ENCODE measurements around the gene SKI.

The SKI gene

GRCh38 chr1:2228157-2228594 lies at the start of gene SKI:
SKI (plus strand) TSS chr1:2228319; CDS start chr1:2228767, 448 bp downstream.
- DNase-seq (ENCODE audit: low read depth, low spot score) = no peak

- no peak for DNase-seq (ENCODE audit: low read depth, low spot score)
These were observed 49.2 kb upstream of the SKI start for GRCh38 chr1:2178875-2179274.

- no peak for DNase-seq (ENCODE audit: low read depth, low spot score)
These were observed 48.7 kb upstream of the SKI start for GRCh38 chr1:2179283-2180013.

- no peak for DNase-seq (ENCODE audit: low read depth, low spot score)
These were observed 47.5 kb upstream of the SKI start for GRCh38 chr1:2180297-2181245.

- DNase-seq (ENCODE audit: low read depth, low spot score) = no peak
These were observed 46.8 kb upstream of the SKI start for GRCh38 chr1:2181271-2181670.

DNA sequence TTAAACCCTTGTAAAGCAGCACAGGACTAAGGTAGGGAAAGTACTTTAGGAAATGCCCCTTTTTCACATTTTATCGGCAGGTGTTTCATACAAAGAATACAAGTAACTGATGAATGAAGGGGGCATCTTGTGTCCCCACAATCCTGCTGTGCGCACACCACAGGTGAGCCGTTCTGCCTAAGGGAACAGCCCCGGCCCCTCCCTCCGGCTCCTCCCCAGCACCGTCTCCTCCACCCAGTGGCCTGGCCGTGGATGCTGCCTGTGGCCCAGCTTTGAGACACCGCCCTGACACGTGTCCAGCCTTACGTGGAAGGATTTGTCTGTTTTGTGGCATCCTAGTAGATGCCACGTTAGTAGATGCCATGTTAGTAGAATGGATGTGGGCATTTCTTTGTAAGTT lies 46.4 kb upstream of the SKI start:
- DNase-seq (ENCODE audit: low read depth, low spot score) = no peak

- DNase-seq (ENCODE audit: low read depth, low spot score) = no peak
These were observed 45.7 kb upstream of the SKI start for GRCh38 chr1:2182376-2182775.

DNA sequence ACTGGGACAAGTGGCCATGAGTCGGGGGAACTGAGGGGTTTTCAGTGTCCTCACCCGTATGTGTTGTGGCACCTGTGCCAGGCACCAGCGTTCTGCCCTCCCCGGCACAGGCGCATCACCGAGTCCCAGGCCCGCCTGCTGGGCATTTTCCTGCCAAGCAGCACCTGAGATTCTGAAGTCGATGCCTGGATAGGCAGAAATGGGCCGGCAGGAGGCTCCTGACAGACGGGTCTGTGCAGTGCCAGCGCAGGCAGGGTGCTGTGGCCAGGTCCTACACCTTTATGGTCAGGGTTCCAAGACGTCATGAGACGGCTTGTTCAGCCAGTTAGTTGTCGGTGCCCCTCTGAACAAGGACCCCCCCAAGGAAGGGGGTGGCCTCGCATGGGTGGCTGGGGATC lies 44.2 kb upstream of the SKI start:
- no peak for DNase-seq (ENCODE audit: low read depth, low spot score)

GRCh38 chr1:2184531-2184930 lies 43.6 kb upstream of the SKI start:
- no peak for DNase-seq (ENCODE audit: low read depth, low spot score)

DNA sequence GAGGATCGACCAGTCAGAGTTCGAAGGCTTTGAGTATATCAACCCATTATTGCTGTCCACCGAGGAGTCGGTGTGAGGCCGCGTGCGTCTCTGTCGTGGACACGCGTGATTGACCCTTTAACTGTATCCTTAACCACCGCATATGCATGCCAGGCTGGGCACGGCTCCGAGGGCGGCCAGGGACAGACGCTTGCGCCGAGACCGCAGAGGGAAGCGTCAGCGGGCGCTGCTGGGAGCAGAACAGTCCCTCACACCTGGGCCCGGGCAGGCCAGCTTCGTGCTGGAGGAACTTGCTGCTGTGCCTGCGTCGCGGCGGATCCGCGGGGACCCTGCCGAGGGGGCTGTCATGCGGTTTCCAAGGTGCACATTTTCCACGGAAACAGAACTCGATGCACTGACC lies 43.2 kb upstream of the SKI start:
- DNase-seq (ENCODE audit: low read depth, low spot score) = no peak

GRCh38 chr1:2185880-2186855 lies 42.0 kb upstream of the SKI start:
- DNase-seq (ENCODE audit: low read depth, low spot score) = no peak

DNA sequence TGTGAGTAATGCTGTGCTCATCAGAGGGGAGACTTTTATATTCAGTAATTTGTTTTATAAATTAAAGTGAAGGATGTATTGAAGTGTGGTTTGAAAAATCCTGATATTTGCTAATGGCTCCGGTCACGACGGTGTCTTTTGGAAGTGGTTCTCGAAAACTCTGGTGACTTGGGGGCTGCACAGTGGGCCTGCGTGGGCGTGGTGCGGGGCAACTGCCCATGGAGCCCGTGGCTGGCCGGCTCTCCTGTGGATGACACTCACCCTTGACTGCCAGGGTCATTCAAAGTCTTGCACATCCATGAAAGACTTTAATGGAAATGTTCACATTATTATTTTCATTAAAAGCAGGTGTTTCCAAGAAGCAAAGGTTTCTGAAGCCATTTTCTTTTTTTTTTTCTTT lies 41.2 kb upstream of the SKI start:
- no peak for DNase-seq (ENCODE audit: low read depth, low spot score)

- no peak for DNase-seq (ENCODE audit: low read depth, low spot score)
These were observed 40.5 kb upstream of the SKI start for GRCh38 chr1:2187619-2188018.

DNA sequence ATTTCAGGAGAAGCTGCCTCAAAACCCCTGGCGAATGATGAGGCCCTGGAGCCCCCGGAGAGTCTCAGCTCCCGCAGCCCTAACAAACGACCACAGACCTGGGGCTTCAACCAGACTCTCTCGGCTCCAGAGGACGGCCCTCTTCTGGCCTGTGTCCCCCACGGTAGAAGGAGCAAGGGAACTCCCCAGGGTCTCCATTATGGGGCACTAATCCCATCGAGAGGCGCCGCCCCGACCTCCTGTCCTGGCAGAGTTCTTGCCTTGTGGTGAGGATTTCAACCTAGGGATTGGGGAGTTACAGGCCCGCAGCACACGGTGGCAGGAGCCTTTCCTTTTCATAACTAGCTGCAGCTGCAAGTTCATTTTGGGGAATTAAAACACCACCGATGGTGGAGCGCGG lies 39.8 kb upstream of the SKI start:
- DNase-seq (ENCODE audit: low read depth, low spot score) = no peak

- no peak for DNase-seq (ENCODE audit: low read depth, low spot score)
These were observed 38.4 kb upstream of the SKI start for GRCh38 chr1:2189459-2190425.

GRCh38 chr1:2190491-2190976 lies 37.6 kb upstream of the SKI start:
- no peak for DNase-seq (ENCODE audit: low read depth, low spot score)

- no peak for DNase-seq (ENCODE audit: low read depth, low spot score)
These were observed 35.8 kb upstream of the SKI start for GRCh38 chr1:2192031-2192995.

DNA sequence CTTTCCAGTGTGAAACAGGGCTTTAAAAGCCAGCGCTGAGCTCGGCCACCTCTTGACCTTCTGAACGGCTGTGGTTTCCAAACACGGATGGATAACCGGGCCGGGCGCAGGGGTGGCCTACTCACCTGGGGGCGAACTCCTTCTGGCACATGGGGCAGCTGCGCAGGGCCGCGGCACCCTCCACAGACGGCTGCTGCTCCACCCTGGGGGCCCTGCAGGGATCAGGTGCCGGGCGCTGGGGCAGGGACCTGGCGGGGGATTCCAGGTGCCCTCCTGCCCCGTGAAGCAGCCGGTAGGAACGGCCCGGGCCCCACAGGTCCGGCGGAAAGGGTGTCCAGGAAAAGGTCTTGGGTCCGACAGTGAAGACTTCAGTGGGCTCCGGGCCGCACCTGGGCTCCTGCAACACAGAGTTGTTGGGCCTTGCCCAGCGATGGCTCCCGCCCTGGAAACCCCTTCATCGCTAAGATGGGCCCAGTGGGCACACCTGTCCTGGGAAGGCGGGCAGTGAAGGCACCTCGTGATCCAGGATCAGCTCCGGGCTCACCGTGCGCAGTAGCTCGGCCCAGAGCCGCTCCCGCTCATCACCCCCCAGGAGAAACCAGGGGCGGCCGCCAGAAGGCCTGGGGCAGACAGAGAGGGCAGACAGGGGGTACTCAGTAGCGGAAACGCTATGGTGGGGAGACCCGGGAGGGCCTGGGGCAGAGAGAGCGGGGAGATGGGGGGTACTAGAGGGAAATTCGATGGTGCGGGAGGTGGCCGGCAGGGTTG lies 34.4 kb upstream of the SKI start:
- no peak for DNase-seq (ENCODE audit: low read depth, low spot score)
